IPS DF 4.7 (cell line): ENCODE data around the gene CACNA1D.

ENCODE experiments used
- DNase-seq: peaks from one replicate; pipeline ENCODE4 v3.0.0-alpha.2; 2013; ENCODE audit warnings: low spot score; ENCODE audit errors: extremely low read depth

Gene CACNA1D

GRCh38 chr3:53688066-53688465, 193.7 kb downstream of the CACNA1D start:
- no peak for DNase-seq

- DNase-seq: no peak
Observed at GRCh38 chr3:53688989-53689388, 194.6 kb downstream of the CACNA1D start.

- no peak for DNase-seq
Observed at GRCh38 chr3:53689681-53690080, 195.3 kb downstream of the CACNA1D start.

GRCh38 chr3:53690521-53690920, 196.1 kb downstream of the CACNA1D start:
- no peak for DNase-seq

GRCh38 chr3:53691349-53691748, 196.9 kb downstream of the CACNA1D start:
- DNase-seq: no peak

GRCh38 chr3:53691885-53692284, 197.5 kb downstream of the CACNA1D start:
- DNase-seq: no peak

GRCh38 chr3:53693451-53693850, 199.0 kb downstream of the CACNA1D start:
- DNase-seq: no peak

GRCh38 chr3:53694046-53694445, 199.6 kb downstream of the CACNA1D start:
- DNase-seq: no peak

GRCh38 chr3:53694666-53695323, 200.4 kb downstream of the CACNA1D start:
- no peak for DNase-seq

GRCh38 chr3:53695324-53695690, 200.9 kb downstream of the CACNA1D start:
- DNase-seq: no peak

- DNase-seq: no peak
Observed at GRCh38 chr3:53696401-53697172, 202.2 kb downstream of the CACNA1D start.

- no peak for DNase-seq
Observed at GRCh38 chr3:53700441-53700840, 206.0 kb downstream of the CACNA1D start.

- DNase-seq: no peak
Observed at GRCh38 chr3:53702776-53703530, 208.5 kb downstream of the CACNA1D start.

- no peak for DNase-seq
Observed at GRCh38 chr3:53703630-53704362, 209.4 kb downstream of the CACNA1D start.

GRCh38 chr3:53704363-53704725, 209.9 kb downstream of the CACNA1D start:
- DNase-seq: no peak

- DNase-seq: no peak
Observed at GRCh38 chr3:53705024-53705745, 210.8 kb downstream of the CACNA1D start.

GRCh38 chr3:53705774-53706173, 211.4 kb downstream of the CACNA1D start:
- DNase-seq: no peak

- no peak for DNase-seq
Observed at GRCh38 chr3:53707222-53707621, 212.8 kb downstream of the CACNA1D start.

GRCh38 chr3:53708001-53708621, 213.7 kb downstream of the CACNA1D start:
- no peak for DNase-seq

GRCh38 chr3:53709256-53709655, 214.8 kb downstream of the CACNA1D start:
- no peak for DNase-seq
